WI38 (cell line): ENCODE results near the gene PFDN2.

Source experiments
- H3K4me3 ChIP-seq: 2 replicates; pipeline ENCODE4 v1.5.1; 2011; ENCODE audit warnings: low read depth, mild to moderate bottlenecking, control low read depth, low read length
- TF ChIP-seq, protein P1 (sequence below): IDR thresholded peaks from 2 replicates; pipeline ENCODE4 v1.5.1; 2012; ENCODE audit warnings: low read depth, mild to moderate bottlenecking, control low read depth, low read length

PFDN2 gene

DNA sequence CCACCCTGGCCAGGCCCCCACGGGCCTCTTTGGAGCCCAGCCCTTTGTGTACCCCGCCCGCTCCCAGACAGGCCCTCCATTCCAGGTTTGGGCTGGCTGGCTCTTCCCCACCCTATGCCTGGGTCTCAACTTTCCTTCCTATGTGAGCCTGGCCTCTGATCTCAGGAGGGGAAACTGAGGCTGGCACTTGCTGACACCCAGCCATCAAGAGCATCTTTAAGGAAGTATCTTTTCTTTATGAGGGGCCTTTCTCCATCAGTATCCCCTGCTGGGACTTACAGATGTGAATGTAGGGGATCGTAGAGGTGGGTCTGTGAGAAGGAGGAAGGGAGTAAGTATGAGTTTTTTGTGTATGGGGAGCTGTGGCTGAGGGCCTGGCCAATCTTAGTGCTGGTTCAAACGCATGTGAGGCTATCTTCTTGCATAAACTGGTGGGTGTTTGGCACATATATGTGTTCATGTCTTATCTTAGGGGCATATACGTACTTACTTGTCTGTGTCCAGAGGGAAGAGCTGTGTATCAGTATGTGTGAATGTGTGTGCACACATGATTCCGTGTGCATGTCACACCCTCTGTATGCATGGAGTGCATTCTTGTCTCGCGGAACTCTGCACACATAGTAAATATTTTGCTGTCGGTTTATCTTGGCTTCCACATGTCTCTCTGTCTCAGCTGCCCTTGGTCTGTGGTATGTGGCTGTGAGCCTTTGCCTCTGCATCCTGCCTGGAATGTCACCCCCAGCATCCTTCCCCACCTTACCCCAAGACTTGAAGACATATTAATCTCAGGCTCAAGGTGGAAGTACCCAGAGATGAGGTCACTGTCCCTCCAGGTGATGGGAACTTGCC is 33.9 kb downstream of the PFDN2 start:
- no peak overlapping the region for H3K4me3 ChIP-seq
- TF ChIP-seq, protein P1, sequence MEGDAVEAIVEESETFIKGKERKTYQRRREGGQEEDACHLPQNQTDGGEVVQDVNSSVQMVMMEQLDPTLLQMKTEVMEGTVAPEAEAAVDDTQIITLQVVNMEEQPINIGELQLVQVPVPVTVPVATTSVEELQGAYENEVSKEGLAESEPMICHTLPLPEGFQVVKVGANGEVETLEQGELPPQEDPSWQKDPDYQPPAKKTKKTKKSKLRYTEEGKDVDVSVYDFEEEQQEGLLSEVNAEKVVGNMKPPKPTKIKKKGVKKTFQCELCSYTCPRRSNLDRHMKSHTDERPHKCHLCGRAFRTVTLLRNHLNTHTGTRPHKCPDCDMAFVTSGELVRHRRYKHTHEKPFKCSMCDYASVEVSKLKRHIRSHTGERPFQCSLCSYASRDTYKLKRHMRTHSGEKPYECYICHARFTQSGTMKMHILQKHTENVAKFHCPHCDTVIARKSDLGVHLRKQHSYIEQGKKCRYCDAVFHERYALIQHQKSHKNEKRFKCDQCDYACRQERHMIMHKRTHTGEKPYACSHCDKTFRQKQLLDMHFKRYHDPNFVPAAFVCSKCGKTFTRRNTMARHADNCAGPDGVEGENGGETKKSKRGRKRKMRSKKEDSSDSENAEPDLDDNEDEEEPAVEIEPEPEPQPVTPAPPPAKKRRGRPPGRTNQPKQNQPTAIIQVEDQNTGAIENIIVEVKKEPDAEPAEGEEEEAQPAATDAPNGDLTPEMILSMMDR, result no peak

DNA sequence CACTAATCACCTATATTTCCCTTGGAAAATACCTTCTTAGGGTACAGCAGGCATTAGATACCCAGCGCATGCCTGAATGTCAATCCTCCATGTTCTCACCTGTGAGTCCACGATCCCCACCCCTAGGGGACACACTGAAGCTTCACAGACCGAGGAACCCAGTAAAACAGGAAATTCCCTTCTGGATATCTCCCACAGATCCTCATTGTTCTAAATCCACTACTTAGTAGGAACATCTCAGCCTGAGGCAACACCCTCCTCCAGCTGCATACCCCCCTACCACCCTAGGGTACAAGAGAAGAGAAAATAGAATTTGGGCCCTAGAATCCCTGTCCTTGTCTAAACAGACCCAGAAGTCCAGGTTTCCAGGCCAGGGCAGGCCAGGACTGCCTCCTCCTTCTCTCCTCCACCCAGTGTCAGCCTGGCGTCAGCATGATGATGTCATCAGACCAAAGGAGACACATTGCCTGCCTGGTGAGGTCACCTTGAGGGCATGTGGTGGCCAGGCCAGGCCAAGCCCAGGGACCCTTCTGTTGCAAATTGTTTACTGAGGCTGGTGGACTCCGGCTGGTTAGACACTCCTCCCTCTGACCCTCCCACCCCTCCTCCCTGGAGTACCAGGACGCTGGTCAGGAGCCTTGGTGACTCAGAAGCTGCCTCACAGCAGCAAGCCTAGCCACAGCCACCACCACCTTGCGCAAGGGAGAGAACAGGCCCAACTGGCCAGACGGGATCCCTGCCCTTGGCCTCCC is 34.7 kb downstream of the PFDN2 start:
- no peak overlapping the region for H3K4me3 ChIP-seq

DNA sequence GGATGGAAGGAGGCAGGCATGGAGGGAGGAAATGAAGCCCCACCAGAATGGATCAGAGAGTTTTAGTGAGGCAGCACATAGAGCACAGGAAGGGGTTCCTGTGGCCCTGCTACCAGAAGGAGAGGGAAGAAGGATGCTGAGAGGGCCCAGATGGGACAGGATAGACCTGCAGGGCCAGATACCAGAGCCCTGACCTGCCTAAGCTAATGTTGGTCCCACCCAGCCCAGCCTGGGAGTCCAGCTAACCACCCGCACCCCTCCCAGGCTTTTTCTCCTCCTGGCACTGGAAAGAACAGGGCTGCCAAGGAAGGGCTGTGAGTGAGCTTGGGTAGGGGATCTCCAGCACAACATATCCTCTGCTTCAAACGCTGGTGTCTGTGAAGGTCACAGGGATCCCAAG is 35.4 kb downstream of the PFDN2 start:
- TF ChIP-seq, protein P1, result no peak
- no peak overlapping the region for H3K4me3 ChIP-seq

More for the DNA sequence above, 34.7 kb downstream of the PFDN2 start:
- TF ChIP-seq, protein P1, result no peak

DNA sequence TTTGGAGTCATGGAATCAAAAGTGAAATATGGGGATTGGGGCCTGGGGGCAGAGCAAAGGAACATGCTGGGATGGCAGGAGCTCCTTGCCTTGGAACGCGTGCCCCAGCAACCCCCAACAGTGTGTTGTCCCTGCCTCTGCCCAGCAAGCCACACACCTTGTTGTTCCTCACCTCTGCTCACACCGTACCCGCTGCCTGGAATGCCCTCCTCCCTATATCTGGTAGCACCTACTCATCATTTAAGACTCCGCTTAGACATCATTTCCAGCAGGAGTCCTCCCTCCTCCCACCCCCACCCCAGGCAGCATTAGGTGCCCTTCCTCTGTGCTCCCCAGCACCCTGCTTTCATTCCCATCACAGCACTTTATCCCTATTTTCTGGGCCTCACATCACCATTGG is 36.3 kb downstream of the PFDN2 start:
- TF ChIP-seq, protein P1, result no peak
- no peak overlapping the region for H3K4me3 ChIP-seq

DNA sequence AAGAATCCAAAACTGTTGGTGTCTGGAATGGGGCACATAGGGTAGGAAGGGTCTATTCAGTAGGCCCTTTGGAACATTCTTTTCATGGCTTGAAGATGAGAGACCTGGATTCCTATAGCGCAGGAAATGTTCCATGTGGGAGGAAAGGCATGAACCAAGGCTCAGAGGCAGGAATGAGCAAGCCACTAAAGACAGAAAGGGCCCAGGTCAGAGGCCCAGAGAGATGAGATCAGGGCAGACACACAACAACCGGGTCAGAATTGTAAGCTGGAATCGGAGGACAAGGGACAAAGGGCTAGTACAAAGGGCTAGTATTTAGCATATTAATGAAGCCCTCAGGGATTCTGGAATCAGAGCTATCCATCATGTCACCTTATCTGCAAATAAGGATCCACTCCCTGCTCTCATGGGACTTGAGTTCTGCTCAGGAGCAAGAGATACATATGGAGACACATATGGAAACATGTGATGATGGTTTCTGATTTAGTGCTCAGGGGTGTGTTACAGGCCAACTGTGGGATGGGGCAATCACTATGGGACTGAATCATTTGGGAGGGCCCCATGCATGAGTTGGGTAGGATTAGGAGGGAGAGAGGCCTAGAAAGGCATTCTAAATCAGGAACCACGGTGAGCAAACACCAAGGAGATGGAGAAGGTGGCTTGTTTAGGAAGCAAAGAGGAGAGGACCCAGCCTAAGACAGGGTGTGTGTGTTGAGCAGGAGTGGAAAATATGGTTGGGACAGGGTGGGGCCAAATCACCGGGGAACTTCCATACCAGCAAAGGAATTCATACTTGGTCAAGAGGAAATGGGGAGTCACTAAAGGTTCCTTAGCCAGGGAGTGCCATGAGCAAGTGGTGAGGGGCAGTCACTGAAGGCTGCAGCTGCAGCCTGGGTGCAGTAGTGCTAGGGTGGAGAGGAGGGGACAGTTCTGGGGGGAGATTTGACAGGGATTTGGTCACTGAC is 37.1 kb downstream of the PFDN2 start:
- H3K4me3 ChIP-seq, result no peak overlapping the region
- TF ChIP-seq, protein P1, result no peak

DNA sequence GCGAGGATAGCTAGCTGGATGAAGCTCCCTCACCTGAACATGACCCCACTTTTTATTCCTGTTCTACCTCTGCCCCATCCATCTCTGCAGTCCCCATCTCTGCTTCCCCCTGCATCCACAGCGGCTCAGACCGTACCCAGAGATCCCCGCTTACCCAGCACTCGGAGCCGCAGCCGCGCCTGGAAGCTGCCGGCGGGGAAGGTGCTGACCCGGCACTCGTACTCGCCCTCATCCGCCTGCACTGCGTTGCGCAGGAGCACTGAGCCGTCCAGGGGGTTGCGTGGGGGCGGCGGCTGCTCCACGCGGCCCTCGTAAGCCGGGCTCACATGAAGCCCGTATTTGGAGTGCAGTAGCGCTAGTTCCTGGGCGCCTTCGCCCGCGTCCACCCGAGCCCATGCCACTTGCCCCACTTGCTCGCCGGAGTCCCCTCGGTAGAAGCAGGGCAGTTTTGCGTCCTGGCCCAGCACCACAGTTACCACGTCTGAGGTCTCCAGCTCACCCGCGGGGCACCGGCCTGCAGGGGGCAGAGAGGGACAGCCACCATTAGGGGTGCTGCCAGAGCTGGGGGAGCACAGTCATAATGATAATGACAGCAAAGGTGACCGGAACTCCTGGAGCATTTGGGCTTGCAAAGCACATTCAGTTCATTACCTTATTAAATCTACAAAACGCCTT is 38.3 kb downstream of the PFDN2 start:
- H3K4me3 ChIP-seq, result no peak overlapping the region
- TF ChIP-seq, protein P1, result no peak
